ENCODE measurements around the gene ENTPD2. TPM values are rescaled to one million over a fixed set of nuclear protein-coding genes. Genes with fewer than 3 reads are reported as not detected.

Gene ENTPD2
- total RNA-seq, 1 donor from 2014 or later, result 0.46 TPM

DNA sequence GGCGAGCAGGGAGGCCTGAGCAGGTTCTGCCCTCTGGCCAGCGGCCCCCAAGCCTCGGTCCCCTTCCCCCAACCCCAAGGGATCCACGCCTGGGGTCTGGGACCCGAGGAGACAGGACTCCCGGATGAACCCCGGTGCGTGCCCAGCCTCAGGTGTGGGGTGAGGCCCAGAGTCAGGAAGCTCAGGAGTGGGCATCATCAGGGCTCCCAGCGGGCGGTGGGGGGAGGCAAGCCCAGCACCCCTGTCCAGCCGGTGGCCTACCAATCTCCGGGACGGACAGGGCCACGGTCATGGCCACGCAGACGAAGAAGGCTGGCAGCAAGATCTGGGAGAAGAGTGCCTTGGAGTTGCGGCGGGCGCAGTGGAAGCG, 40.3 kb downstream of the ENTPD2 start:
- Mint-ChIP-seq H3K4me1 (ENCODE audit: unreplicated experiment) (no peaks in the 10 kb centered on the region), H3K27ac (ENCODE audit: unreplicated experiment) (no peak overlapping the region), H3K9me3 (ENCODE audit: unreplicated experiment) (no peaks in the 10 kb centered on the region), H3K36me3 (ENCODE audit: unreplicated experiment) (peaks cover 3% of the 10 kb centered on the region), H3K4me3 (ENCODE audit: unreplicated experiment) (no peak overlapping the region), H3K27me3 (ENCODE audit: unreplicated experiment) (no peaks in the 10 kb centered on the region)
- TF ChIP-seq, protein P1, sequence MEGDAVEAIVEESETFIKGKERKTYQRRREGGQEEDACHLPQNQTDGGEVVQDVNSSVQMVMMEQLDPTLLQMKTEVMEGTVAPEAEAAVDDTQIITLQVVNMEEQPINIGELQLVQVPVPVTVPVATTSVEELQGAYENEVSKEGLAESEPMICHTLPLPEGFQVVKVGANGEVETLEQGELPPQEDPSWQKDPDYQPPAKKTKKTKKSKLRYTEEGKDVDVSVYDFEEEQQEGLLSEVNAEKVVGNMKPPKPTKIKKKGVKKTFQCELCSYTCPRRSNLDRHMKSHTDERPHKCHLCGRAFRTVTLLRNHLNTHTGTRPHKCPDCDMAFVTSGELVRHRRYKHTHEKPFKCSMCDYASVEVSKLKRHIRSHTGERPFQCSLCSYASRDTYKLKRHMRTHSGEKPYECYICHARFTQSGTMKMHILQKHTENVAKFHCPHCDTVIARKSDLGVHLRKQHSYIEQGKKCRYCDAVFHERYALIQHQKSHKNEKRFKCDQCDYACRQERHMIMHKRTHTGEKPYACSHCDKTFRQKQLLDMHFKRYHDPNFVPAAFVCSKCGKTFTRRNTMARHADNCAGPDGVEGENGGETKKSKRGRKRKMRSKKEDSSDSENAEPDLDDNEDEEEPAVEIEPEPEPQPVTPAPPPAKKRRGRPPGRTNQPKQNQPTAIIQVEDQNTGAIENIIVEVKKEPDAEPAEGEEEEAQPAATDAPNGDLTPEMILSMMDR (IDR thresholded peaks at IDR 0.05), result no peak
- no peak for DNase-seq (ENCODE audit: extremely low spot score, unreplicated experiment)

DNA sequence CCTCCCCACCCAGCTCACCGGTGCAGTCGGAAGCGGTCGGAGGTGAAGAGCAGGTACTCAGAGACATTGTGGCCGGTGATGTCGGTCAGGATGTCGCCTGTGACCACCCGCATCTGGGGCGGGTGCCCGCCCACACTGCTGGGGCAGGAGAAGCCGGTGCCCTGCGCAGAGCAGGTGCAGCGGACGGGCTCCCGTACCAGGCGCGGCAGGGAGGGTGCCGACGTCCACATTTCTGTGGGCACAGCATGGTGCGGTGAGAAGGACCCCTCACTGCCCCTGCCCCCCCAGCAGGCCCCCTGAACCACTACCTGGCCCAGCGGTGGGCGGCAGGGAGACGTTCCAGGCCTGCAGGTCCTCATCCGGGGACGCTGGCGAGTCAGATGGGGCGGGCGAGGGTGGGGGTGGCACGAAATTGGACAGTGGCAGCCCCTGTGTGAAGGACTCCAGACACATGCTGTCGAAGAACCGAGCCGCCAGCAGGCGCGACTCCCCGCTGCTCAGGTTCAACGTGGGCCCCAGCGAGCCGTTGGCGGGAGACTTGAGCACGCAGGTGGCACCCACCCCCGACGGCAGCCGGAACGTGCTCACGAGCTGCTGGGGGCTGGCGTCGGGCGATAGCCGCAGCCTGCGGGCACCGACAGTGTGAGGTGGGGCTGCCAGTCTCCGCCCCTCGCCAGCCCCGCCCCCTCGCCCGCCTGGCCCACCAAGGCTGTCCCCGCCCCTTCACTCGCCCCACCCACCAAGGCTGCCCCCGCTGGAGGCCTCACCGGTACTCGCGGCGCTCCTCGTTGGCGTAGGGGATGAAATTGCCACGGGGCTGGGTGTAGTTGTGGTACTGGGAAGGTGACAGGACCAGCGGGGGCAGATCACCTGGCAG, 40.9 kb downstream of the ENTPD2 start:
- Mint-ChIP-seq H3K9me3 (ENCODE audit: unreplicated experiment) (no peaks in the 10 kb centered on the region), H3K36me3 (ENCODE audit: unreplicated experiment) (peaks cover 3% of the 10 kb centered on the region), H3K27me3 (ENCODE audit: unreplicated experiment) (no peaks in the 10 kb centered on the region), H3K4me1 (ENCODE audit: unreplicated experiment) (no peaks in the 10 kb centered on the region), H3K4me3 (ENCODE audit: unreplicated experiment) (no peak overlapping the region), H3K27ac (ENCODE audit: unreplicated experiment) (no peak overlapping the region)
- no peak for DNase-seq (ENCODE audit: extremely low spot score, unreplicated experiment)
- TF ChIP-seq, protein P1 (IDR thresholded peaks at IDR 0.05), result no peak

DNA sequence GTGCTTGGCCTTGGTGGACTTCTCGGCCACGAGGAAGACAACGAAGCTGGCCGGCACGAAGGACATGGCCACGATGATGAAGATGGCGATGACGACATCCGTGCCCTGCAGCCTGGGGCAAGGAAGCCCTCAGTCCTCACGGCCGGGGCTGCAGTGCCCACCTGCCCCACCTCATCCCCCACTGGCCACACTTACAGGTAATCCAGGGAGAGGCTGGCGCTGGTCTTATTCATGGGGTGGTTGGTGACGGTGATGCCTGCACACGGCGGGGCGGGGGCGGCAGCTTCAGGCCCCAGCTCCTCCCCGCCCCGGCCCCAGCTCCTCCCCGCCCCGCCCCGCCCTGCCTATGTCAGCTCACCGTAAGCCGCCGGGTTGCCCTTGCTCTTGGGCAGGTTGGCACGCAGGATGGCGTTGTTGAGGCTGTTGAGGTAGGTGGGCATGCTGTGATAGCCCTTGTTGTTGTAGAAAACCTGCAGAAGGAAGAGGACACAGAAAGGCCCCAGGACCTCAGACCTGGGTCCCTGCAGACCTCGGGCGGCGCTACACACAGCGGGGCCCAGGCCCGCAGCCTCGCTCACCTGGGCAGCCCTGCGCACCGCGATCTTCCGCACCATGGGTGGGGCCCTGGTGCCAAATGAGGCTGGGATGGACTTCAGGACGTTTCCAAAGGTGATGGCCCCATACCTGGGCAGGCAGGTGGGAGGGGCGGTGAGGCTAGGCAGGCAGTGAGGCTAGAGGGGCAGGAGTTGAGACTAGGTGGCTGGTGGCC, 41.8 kb downstream of the ENTPD2 start:
- DNase-seq (ENCODE audit: extremely low spot score, unreplicated experiment), result no peak
- H3K27ac Mint-ChIP-seq (ENCODE audit: unreplicated experiment), result no peak overlapping the region
- TF ChIP-seq, protein P1 (IDR thresholded peaks at IDR 0.05), result no peak
- H3K9me3 Mint-ChIP-seq (ENCODE audit: unreplicated experiment), result no peaks in the 10 kb centered on the region
- no peak overlapping the region for H3K4me3 Mint-ChIP-seq (ENCODE audit: unreplicated experiment)
- no peaks in the 10 kb centered on the region for H3K4me1 Mint-ChIP-seq (ENCODE audit: unreplicated experiment)
- H3K27me3 Mint-ChIP-seq (ENCODE audit: unreplicated experiment), result no peaks in the 10 kb centered on the region
- peaks cover 3% of the 10 kb centered on the region for H3K36me3 Mint-ChIP-seq (ENCODE audit: unreplicated experiment)

DNA sequence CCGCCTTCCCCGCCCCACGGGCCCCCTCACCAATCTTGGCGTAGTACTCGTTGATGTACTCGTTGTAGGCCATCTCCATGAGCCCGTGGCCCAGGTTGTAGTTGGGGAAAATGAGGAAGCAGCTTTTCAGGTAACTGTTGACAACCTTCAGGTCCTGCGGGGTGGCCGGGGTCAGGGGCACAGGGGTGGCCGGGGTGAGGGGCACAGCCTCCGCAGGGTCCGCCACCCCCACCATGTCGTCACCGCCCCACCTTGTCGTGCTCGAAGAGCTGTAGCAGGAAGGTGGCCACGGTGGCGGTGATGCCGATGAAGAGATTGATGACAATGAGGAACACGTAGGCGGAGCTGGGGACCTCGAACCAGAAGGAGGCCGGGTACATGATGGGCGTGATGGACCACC, 42.7 kb downstream of the ENTPD2 start:
- Mint-ChIP-seq H3K9me3 (ENCODE audit: unreplicated experiment) (no peaks in the 10 kb centered on the region), H3K27me3 (ENCODE audit: unreplicated experiment) (no peaks in the 10 kb centered on the region), H3K36me3 (ENCODE audit: unreplicated experiment) (peaks cover 1% of the 10 kb centered on the region), H3K4me1 (ENCODE audit: unreplicated experiment) (no peaks in the 10 kb centered on the region), H3K4me3 (ENCODE audit: unreplicated experiment) (no peak overlapping the region), H3K27ac (ENCODE audit: unreplicated experiment) (no peak overlapping the region)
- DNase-seq (ENCODE audit: extremely low spot score, unreplicated experiment), result no peak
- TF ChIP-seq, protein P1 (IDR thresholded peaks at IDR 0.05), result no peak

All from osteocyte (in vitro differentiated cells).